HFFc6 (cell line): ENCODE results near the gene BRAT1. TPM values are rescaled to one million over a fixed set of nuclear protein-coding genes. Genes with fewer than 3 reads are reported as not detected.
"Not testable (repeated sequence)": the region's sequence is repeated elsewhere in the genome, so short reads cannot be mapped to it uniquely, and the experiment has no call there.

Experiments used
- DNase-seq: peaks from one replicate; pipeline ENCODE4 v3.0.0-alpha.2; 2018
- H3K27ac Mint-ChIP-seq: 2 replicates; pipeline ENCODE4 v1.8.0; 2020; ENCODE audit warnings: mild to moderate bottlenecking, mixed read lengths
- H3K27me3 Mint-ChIP-seq: 2 replicates; pipeline ENCODE4 v1.8.0; 2021; ENCODE audit warnings: mild to moderate bottlenecking, moderate library complexity, mixed read lengths; ENCODE audit not compliant: insufficient read depth
- H3K36me3 Mint-ChIP-seq: 2 replicates; pipeline ENCODE4 v1.8.0; 2021; ENCODE audit warnings: low read depth, mixed read lengths
- H3K4me1 Mint-ChIP-seq: 2 replicates; pipeline ENCODE4 v1.8.0; 2020; ENCODE audit warnings: low read depth, mixed read lengths
- H3K4me3 Mint-ChIP-seq: 2 replicates; pipeline ENCODE4 v1.8.0; 2020; ENCODE audit warnings: mild to moderate bottlenecking, moderate library complexity, mixed read lengths
- H3K9me3 Mint-ChIP-seq: 2 replicates; pipeline ENCODE4 v1.8.0; 2020; ENCODE audit warnings: mild to moderate bottlenecking, mixed read lengths
- CTCF ChIP-seq: fragments of 200-600 bp; sonication (generic); IDR thresholded peaks from 2 replicates; pipeline ENCODE4 v1.5.0; 2021; ENCODE audit warnings: antibody characterized with exemption, mild to moderate bottlenecking
- total RNA-seq, 6 experiments: library from RNA; stranded (reverse); fragmentation: NEBNext Ultra II Directional; extraction: Animal tissue kit (Norgen Biotek cat#: 25700); gene quantifications; 2 replicates in 1 of 6; 3 replicates in 5 of 6; pipeline ENCODE4 v1.2.3, GENCODE V29; 2021

Gene BRAT1
- total RNA-seq, 6 experiments from 2014 or later: 21.3 to 26.0 (median 23.3) TPM

GRCh38 chr7:2564970-2565540, 9.7 kb upstream of the BRAT1 start:
- no peak for DNase-seq
- no peaks in the 10 kb centered on the region for H3K9me3 Mint-ChIP-seq
- H3K36me3 Mint-ChIP-seq: no peaks in the 10 kb centered on the region
- no peaks in the 10 kb centered on the region; the same call in 1 of the 2 replicates for H3K27me3 Mint-ChIP-seq
- H3K27ac Mint-ChIP-seq: peak overlapping the region; percentile 33; the same call in 1 of the 2 replicates
- no peak for TF ChIP-seq CTCF
- no peak overlapping the region for H3K4me3 Mint-ChIP-seq
- peaks cover 18% of the 10 kb centered on the region for H3K4me1 Mint-ChIP-seq

GRCh38 chr7:2563955-2564354, 8.6 kb upstream of the BRAT1 start:
- not testable (repeated sequence) for H3K9me3 Mint-ChIP-seq, H3K27me3 Mint-ChIP-seq, H3K27ac Mint-ChIP-seq, H3K36me3 Mint-ChIP-seq, DNase-seq, H3K4me3 Mint-ChIP-seq
- peaks cover 23% of the 10 kb centered on the region for H3K4me1 Mint-ChIP-seq

- TF ChIP-seq CTCF: no peak
- peaks cover 12% of the 10 kb centered on the region for H3K4me1 Mint-ChIP-seq
- H3K27me3 Mint-ChIP-seq: no peaks in the 10 kb centered on the region; the same call in 1 of the 2 replicates
- no peaks in the 10 kb centered on the region for H3K9me3 Mint-ChIP-seq
- H3K4me3 Mint-ChIP-seq: peak overlapping the region; percentile 86
- no peak for DNase-seq
- no peaks in the 10 kb centered on the region for H3K36me3 Mint-ChIP-seq
- H3K27ac Mint-ChIP-seq: peak overlapping the region; percentile 61
Measured at GRCh38 chr7:2559283-2559950, 4.1 kb upstream of the BRAT1 start.

- H3K27ac Mint-ChIP-seq: peak within 1 kb of the TSS; percentile 61
- no peaks in the 10 kb centered on the region; the same call in 1 of the 2 replicates for H3K27me3 Mint-ChIP-seq
- H3K9me3 Mint-ChIP-seq: no peaks in the 10 kb centered on the region
- TF ChIP-seq CTCF: no peak
- H3K36me3 Mint-ChIP-seq: no peaks in the 10 kb centered on the region
- H3K4me3 Mint-ChIP-seq: peak within 1 kb of the TSS; percentile 86
- peaks cover 19% of the 10 kb centered on the region for H3K4me1 Mint-ChIP-seq
- DNase-seq: peak; percentile 79
Measured at GRCh38 chr7:2558629-2559282, 3.4 kb upstream of the BRAT1 start, which contains the start of gene IQCE. TSS of gene IQCE (plus strand) at chr7:2558979. CDS start at chr7:2559182, 203 bp downstream.

GRCh38 chr7:2554661-2555111, 638 bp downstream of the BRAT1 start:
- H3K36me3 Mint-ChIP-seq: peaks cover 5% of the 10 kb centered on the region; the same call in 1 of the 2 replicates
- no peak for DNase-seq
- no peaks in the 10 kb centered on the region for H3K9me3 Mint-ChIP-seq
- no peak for TF ChIP-seq CTCF
- peak overlapping the region; percentile 51; the same call in 1 of the 2 replicates for H3K27ac Mint-ChIP-seq
- peak overlapping the region; percentile 88 for H3K4me3 Mint-ChIP-seq
- peaks cover 23% of the 10 kb centered on the region for H3K4me1 Mint-ChIP-seq
- no peaks in the 10 kb centered on the region for H3K27me3 Mint-ChIP-seq
